SHP77 (cell line): ENCODE data around the gene FHIT.

ENCODE experiments used
- DNase-seq, 2 experiments: peaks; one replicate each; lab custom pipeline; 2025; lab: John Stamatoyannopoulos, UW

FHIT gene

GRCh38 chr3:60490992-60491391 is 760.3 kb downstream of the FHIT start:
- DNase-seq = no peak

DNA sequence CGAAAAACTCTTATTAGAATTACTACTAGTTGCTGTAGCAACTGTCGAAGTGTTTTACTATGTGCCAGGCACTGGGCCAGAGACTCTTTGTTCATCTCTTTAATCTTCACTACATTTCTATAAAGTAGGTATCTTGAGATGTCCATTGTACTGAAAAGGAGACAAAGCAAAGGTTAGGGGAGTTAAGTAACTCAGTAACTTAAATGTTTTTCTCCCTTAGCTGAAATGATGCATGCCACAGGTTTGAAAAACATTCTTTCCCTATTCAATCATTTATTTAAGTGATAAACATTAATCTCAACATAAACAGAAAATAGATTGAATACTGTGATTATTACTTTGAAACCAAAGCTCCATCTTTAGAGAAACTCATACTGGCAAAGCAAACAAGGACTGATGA is 776.2 kb downstream of the FHIT start:
- DNase-seq = no peak

- no peak for DNase-seq
These were observed 781.8 kb downstream of the FHIT start for GRCh38 chr3:60469481-60469880.

GRCh38 chr3:60463685-60464084 is 787.6 kb downstream of the FHIT start:
- DNase-seq = no peak

DNA sequence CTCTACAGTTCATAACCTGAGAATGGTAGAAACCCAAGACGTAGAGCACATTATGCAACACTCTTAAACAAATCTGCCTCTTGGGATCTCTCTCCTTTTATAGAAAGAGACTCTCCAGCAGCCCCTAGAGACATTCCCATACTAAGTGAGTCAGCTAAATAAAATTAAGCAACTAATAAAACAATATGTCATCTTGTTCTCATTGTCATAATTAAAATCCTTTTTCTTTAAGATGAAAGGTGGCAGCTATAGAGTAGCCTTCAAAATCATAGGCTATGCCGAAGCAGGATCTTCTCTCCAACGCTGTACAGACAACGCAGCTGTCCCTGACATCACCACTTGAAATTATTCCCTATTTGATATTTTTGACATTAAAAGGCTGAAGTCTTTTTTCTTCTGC is 790.0 kb downstream of the FHIT start:
- no peak for DNase-seq

DNA sequence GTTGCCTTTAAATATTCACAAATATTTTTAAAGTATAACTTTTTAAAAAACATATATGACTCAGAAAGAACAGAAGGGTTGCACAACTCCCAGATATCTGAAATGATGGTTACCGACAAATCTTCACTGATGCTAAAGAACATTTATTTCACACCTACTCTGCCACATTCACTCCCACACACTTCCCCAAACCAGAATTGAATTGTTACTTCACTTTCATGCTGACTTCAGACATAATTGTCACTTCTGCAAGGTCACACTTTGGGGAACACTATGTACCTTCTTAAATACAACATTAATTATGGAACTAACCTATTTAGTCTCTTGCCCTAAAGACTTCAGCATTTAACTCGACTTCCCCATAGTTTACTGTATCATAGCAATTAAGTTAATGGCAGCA is 795.1 kb downstream of the FHIT start:
- DNase-seq = no peak

DNA sequence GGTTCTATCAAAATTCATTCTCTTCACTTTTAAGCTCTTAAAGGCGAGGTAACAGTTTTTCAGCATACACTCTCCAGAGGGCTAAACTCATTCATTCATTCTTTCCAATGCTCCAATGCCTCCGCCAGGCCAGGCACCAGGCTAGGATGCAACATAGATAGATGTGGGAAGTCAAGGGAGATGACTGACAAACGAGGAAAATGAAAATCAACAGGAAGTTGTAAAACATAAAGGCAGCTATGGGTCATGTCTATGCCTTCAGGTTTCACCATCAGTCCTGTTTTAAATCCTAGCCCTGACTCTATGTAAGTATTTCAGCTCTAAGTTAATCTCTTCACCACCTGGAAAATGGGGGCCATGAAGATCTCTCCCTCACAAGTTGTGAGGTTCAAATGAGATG is 797.9 kb downstream of the FHIT start:
- no peak for DNase-seq

- DNase-seq = no peak
These were observed 802.6 kb downstream of the FHIT start for GRCh38 chr3:60448696-60449095.

DNA sequence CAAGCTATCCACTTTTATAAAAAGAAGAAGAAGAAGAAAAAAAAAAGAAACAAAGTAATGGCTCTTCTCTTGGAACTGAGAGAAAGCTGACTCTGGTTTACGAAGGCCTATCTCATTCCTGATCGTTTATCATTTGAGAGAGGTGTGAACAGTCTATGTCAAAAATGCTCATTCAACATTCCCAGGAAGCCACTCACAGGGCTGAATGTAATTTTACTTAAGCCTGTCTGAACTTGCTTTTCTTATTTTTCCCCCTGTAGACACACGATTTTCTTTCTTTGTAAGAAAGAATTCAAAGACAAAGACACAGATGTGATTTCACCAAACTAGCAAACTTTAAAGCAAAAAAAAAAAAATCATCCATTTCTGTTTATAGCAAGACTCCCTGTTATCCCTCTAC is 805.8 kb downstream of the FHIT start:
- no peak for DNase-seq

- DNase-seq = no peak
These were observed 806.3 kb downstream of the FHIT start for GRCh38 chr3:60444898-60445437.

DNA sequence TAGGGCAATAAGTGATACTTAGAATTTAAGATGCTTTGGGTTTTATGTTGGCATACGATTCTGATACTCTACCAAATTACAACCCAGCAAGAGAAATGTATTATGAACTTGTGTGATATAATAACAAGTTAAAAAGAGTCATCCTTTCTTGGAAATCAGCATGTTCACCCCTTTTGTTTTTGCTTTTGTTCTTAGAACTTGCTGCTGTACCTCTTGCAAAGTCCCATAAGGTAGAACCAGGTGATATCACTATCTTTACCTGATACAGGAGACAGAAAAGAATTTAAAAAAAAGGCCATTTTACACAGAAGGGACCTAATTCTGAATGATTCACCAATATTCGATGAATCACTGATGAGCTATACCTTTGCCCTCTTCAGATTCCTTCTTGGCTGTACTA is 810.4 kb downstream of the FHIT start:
- no peak for DNase-seq

DNA sequence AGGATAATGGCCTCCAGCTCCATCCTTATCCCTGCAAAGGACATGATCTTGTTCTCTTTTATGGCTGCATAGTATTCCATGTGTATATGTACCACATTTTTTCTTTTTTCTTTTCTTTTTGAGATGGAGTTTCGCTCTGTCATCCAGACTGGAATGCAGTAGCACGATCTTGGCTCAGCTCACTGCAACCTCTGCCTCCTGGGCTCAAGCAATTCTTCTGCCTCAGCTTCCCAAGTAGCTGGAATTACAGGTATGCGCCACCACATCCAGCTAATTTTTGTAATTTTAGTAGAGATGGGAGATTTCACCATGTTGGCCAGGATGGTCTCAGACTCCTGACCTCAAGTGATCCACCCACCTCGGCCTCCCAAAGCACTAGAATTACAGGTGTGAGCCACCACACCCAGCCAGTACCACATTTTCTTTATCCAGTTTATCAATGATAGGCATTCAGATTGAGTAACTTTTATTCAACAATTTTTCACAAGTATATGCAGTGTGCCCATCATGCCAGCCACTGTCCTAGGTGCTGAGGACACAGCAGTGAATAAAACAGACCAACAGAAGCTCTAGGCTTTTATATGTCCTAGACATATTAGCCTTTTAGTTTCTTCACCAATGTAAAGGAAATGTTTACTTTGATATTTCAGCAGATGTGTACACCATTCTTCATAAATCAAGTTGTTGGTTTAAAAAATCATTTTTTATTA is 815.2 kb downstream of the FHIT start:
- DNase-seq = no peak

- no peak for DNase-seq
These were observed 816.3 kb downstream of the FHIT start for GRCh38 chr3:60434950-60435349.

DNA sequence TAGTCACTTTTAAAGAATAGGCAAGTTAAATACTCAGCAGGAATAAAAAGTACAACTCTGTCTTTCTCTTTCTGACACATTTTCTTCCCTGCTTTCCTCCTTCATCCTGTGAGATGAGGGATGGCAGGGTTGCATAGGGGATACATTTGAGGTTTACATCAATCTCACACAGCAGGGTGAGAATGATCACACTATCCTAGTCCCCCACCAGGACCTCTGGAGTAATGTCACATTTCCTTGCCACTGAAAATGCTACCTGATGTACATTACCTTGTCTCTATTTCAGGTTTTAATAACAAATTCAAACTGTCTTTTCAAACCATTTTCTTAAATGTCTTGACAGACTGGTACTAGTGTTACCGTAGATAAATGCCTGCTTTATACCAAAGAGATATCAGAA is 816.9 kb downstream of the FHIT start:
- DNase-seq = no peak

- no peak for DNase-seq
These were observed 819.7 kb downstream of the FHIT start for GRCh38 chr3:60431599-60431958.

DNA sequence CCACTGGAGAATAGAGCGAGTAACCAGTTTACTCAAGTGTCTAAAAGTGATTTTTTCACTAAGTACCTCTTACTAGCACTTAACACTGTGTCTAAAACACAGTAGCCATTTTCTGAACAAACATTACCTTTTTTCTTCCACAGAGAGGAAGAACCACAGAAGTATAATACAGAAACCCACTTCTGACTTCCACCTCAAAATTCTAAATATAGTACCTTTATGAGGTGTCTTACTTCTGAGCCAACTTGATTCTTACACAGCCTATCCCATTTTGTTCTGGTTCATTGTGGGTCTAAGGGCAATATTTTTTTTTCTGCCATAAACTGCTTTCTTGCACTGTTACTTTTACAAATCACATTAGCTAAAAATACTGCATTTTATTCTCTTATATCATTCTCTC is 821.0 kb downstream of the FHIT start:
- no peak for DNase-seq

DNA sequence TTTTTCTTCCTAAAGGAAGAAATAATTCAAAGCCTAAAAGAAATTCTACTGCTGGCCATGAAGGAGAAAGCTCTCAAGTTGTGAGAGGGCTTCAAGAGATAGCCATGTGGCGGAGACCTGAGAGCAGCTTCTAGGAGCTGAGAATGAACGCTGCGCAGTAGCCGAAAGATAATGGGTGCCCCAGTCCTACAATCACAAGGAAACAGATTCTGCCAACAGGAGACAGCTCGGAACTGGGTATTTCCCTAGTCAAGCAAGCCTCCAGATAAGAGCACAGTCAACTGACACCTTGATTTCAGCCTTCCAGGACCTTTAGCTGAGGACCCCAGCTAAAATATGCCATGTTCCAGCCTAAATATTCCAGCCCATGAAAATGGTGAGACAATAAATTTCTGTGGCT is 824.1 kb downstream of the FHIT start:
- no peak for DNase-seq

GRCh38 chr3:60424942-60425341 is 826.3 kb downstream of the FHIT start:
- no peak for DNase-seq

DNA sequence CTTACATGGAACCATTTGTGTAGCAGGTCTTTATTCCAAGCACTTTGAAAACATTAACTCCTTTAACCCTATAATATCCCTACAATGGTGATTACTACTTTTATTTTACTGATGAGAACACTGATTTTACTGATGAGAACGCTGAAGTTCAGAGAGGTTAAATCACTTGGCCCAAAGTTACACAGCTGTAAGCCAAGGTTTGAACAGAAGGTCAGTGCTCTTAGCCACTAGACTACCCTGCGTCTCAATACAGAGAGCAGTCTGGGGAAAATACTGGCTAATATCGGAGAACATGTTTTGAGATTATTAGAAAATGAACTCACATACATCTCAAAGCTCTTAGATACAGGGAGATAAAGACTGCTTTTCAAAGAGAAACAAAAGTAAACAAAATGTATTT is 827.2 kb downstream of the FHIT start:
- DNase-seq = no peak

DNA sequence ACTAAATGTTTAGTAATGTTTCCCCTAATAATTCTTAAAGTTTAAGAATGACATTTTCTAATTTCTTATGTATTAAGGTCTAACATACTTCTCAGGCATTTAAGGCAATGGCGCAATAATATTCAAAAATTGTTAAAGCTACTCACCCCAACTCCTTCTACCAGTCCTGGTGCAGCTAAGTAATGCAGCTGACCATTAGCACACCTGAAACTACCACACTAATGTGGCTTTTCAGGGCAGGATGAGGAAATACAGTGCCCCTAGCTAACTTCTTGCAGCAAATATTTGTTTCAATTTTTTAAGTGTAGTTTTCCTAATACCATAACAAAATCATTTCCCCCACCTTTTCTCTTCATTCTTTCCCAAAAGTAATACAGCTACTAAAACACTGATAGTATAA is 827.7 kb downstream of the FHIT start:
- no peak for DNase-seq

GRCh38 chr3:60421749-60422446 is 829.4 kb downstream of the FHIT start:
- no peak for DNase-seq

DNA sequence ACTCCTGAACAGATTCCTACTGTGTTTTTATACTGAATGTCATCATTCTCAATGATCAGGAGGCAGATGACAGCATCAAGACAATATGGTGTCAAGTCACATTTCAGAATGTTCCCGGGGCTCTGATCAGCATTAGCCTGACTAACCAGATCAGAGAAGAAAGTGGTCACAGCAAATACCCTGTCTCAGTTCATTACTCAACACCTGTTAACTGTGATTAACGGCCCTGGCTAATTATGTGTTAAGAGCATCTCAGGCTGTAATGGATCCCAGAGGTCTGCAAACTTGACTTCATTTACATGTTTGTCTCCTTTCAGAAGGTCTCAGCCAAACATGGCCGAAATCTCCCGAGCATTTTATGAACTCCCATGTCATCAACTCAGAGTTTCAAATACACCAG is 833.7 kb downstream of the FHIT start:
- DNase-seq = no peak

DNA sequence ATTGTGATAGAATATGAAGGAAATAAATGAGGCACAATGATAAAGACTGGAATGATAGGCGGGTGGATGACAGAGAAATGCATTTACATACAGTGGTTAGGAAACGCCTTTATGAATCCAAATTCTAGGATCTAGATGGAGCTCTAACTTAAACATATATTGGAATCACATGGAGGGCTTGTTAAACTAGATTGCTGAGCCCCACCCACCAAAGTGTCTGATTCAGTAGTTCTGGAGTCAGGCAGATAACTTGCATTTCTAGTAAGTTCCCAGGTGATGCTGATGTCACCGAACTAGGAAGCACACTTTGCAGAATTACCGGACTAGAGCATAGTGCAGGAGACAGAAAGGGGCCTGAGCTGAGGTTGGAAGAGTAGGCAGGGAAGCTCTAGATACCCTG is 837.2 kb downstream of the FHIT start:
- DNase-seq = no peak

DNA sequence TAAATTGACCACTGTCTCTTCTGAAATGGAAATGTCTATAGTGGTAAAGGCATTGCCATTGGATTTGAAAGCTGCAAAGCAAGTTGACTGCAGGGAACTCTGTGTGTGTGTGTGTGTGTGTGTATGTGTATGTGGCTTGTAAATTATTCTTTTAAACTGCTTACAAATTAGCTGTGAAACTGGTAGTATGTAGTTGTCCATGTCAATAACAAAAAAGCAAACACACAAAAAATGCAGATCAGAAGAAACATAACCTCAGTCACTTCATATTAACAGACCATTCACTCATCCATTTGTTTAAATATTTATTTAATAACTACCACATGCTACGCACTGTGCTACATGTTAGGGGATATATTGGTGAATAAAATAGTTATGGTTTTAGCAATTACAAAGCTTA is 837.7 kb downstream of the FHIT start:
- no peak for DNase-seq
